ENCODE measurements around the gene UBE2D2.
A peak's percentile ranks its signal among the peaks of the same experiment; 100 is the strongest.
"Not testable (repeated sequence)": the region's sequence is repeated elsewhere in the genome, so short reads cannot be mapped to it uniquely, and the experiment has no call there.

The UBE2D2 gene

GRCh38 chr5:139560752-139561654, at the start of gene UBE2D2:
UBE2D2 (plus strand) TSS chr5:139561339; CDS start chr5:139561792, 453 bp downstream.
- DNase-seq, result peak; percentile 98

- DNase-seq, result no peak
These were observed 48.3 kb upstream of the UBE2D2 start for GRCh38 chr5:139512786-139513390.

DNA sequence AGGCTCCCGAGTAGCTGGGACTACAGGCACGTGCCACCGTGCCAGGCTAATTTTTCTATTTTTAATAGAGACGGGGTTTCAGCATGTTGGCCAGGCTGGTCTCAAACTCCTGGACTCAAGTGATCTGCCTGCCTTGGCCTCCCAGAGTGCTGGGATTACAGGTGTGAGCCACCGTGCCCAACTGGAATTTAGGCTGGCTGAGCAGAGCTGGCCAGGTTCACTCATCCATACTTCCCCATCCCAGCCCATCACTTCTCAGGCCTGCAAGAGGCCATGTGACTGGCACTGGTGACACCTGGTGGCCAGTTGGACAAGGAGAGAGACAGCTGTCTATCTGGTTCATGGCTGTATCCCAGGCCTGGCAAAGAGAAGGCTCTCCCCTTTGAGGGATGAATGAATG, 47.7 kb upstream of the UBE2D2 start:
- peak; percentile 64 for DNase-seq

DNA sequence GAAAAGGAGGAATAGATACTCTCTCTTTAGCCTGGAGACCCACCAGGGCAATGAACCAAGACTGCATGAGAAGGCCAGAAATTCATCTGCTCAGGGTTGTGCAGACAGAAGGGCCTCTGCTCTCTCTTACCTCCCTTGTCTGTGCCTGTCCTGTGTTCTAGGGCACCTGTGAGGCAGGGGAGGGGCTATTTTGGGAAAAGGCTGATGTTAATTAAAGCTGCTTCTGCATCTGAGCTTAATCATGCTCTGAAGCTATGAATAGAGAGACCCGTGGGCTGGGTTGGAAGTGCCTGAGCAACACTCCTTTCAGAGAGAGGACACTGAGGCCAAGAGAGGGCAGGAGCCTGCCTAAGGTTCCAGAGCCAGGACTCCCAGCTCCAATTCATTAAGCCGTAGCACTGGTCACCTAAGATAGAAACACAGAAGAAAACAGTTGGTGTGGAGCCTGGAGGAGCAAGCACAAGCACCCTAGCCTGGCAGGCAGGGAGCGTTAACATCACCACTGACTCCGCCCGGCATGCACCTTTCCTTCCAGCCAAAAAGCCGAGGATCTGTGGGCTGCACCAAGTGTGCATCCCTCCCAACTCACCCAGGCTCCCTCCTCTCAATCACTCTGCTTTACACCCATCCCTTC, 47.2 kb upstream of the UBE2D2 start:
- DNase-seq, result no peak

DNA sequence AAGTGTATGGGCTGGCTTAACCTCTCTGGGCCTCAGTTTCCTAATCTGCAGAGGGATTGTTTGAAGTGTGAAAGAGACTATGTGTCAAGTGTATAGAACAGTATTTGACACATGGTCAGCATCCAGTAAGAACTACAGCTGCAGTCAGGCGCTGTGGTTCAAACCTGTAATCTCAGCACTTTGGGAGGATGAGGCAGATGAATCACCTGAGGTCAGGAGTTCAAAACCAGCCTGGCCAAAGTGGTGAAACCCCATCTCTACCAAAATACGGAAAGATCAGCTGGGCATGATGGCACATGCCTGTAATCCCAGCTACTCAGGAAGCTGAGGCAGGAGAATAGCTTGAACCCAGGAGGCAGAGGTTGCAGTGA, 46.7 kb upstream of the UBE2D2 start:
- DNase-seq, result no peak

- DNase-seq, result peak; percentile 95
These were observed 43.2 kb upstream of the UBE2D2 start for GRCh38 chr5:139517683-139518564.

GRCh38 chr5:139523635-139524445, 37.3 kb upstream of the UBE2D2 start:
- DNase-seq, result no peak

- DNase-seq, result no peak
These were observed 36.7 kb upstream of the UBE2D2 start for GRCh38 chr5:139524446-139524845.

DNA sequence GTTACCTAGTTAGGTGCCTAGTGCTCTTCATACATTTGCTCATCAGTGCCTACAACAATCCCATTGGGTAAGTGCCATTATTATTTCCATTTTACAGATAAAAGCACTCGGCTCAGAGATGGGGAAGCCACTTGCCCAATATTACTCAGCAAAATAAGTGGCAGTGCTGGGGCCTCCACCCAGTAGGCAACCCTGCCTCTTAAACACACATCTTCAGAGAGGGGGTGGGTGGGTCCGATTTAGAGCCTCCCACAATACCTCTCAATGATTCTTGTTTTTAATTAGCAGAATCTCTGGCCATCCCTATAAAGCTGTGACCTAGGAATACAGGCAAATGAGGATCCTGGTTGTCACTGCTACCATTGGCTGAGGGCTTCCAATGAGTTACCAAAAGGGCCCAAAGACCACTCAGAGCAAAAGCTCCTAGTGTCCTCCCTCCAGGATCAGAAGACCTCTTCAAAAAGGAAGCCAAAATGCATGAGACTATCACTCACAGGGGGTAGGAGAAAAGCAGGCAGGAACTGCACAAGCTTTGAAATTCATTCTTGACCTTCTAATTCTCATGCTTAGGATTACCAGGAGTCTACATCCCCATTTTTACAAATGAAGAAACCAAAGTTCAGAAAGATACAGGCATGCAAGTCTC, 36.1 kb upstream of the UBE2D2 start:
- no peak for DNase-seq

DNA sequence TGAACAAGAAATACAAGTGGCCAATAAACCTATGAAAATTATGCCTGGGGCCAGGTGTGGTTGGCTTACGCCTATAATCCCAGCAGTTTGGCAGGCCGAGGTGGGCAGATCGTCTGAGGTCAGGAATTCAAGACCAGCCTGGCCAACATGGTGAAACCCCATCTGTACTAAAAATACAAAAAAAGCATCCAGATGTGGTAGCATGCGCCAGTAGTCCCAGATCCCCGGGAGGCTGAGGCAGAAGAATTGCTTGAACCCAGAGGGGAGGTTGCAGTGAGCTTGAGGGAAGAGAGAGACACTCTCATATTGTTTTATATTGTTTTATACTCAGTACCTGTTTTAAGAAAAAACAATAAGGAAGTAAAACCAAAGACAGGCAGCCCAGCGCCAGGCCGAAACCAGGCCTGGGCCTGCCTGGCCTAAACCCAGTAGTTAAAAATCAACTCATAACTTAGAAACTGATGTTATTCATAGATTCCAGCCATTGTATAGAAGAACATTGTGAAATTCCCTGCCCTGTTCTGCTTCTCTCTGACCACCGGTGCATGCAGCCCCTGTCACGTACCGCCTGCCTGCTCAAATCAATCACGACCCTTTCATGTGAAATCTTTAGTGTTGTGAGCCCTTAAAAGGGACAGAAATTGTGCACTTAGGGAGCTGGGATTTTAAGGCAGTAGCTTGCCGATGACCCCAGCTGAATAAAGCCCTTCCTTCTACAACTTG, 35.4 kb upstream of the UBE2D2 start:
- not testable (repeated sequence) for DNase-seq

DNA sequence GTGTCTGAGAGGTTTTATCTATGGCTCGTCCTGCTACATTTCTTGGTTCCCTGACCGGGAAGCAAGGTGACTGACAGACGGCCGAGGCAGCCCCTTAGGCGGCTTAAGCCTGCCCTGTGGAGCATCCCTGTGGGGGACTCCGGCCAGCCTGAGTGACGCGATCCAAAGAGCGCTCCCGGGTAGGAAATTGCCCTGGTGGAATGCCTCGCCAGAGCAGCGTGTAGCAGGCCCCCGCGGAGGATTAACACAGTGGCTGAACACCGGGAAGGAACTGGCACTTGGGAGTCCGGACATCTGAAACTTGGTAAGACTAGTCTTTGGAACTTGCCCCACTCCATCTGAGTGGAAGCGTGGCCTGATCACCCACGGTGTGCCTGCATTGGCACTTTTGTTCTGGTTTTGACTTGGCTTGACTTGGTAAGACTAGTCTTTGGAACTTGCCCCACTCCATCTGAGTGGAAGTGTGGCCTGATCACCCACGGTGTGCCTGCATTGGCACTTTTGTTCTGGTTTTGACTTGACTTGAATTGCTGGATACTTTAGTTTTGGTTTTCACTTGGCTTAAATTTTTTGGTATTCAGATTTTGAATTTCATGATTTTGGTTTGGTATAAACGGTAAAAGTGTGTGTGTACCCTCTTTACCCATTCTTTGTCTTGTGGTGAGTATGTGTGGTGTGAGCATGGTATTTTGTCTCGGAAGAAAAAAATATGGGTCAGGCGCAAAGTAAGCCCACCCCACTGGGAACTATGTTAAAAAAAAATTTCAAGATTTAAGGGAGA, 34.6 kb upstream of the UBE2D2 start:
- not testable (repeated sequence) for DNase-seq

DNA sequence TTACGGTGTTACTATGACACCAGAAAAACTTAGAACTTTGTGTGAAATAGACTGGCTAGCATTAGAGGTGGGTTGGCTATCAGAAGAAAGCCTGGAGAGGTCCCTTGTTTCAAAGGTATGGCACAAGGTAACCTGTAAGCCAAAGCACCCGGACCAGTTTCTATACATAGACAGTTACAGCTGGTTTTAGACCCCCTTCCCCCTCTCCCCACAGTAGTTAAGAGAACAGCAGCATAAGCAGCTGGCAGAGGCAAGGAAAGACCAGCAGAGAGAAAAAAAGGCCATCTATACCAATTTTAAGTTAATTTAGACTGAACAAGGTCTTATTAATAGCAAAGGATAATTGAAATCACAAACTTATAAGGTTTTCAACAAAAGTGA, 34.1 kb upstream of the UBE2D2 start:
- DNase-seq, result not testable (repeated sequence)

DNA sequence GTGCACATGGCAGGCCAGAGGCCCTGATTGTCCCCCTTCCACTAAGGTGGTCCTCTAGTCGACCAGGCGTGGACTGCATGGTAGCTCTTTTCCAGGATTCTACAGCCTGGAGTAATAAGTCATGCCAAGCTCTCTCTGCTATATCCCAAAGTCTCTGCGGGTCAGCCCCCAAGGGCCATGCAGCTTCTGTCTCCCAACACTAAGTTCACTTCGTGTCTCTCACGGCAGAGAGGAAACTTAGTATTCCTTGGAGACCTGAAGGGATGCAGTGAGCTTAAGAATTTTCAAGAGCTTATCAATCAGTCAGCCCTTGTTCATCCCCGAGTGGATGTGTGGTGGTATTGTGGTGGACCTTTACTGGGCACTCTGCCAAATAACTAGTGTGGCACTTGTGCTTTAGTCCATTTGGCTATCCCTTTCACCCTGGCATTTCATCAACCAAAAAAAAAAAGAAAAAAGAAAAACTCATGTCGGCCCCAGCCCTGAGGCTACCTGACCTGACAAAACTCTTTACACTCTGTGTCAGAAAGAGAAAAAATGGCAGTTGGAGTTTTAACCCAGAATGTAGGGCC, 33.2 kb upstream of the UBE2D2 start:
- DNase-seq, result not testable (repeated sequence)

- DNase-seq, result not testable (repeated sequence)
These were observed 32.4 kb upstream of the UBE2D2 start for GRCh38 chr5:139528695-139529094.

DNA sequence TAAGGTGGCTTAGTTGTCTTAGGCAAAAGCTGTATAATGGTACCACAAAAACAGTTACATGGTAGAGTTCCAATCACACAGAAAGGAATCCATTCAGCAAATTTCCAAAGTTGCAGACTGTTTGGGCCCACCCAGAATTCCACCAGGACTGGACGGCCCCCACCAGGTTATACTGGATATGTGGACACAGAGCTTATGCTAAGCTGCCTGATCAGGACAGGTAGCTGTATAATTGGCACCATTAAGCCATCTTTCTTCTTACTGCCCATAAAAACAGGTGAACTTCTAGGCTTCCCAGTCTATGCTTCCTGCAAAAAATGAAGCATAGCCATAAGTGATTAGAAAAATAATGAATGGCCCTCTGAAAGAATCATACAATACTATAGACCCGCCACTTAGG, 31.1 kb upstream of the UBE2D2 start:
- DNase-seq, result not testable (repeated sequence)

DNA sequence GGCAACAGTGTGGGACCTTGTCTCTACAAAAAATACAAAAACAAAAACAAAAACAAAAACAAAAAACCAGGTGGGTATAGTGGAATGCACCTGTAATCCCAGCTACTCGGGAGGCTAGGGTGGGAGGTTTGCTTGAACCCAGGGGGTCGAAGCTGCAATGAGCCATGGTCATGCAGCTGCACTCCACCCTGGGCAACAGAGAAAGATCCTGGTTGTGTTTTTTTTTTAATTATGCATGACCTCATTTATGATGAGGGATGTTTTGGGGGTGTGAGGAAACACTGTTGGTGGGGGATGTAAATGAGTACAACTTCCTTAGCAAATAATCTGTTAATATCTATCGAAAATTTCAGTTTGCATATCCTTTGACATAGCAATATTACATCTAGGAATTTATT, 29.4 kb upstream of the UBE2D2 start:
- DNase-seq, result no peak

- DNase-seq, result peak; percentile 55
These were observed 17.6 kb upstream of the UBE2D2 start for GRCh38 chr5:139543423-139543991.

DNA sequence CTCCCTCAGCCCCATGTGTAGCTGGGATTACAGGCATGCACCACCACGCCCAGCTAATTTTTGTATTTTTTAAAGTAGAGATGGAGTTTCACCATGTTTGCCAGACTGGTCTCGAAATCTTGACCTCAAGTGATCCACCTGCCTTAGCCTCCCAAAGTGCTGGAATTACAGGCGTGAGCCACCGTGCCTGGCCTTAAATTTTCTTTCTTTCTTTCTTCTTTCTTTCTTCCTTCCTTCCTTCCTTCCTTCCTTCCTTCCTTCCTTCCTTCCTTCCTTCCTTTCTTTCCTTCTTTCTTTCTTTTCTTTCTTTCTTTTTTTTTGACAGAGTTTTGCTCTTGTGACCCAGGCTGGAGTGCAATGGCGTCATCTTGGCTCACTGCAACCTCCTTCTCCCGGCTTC, 14.5 kb upstream of the UBE2D2 start:
- not testable (repeated sequence) for DNase-seq
